Mesenteric fat pad (tissue), 1 donor: ENCODE results near the gene TARM1. TPM values are rescaled to one million over a fixed set of nuclear protein-coding genes. Genes with fewer than 3 reads are reported as not detected.
A peak's percentile ranks its signal among the peaks of the same experiment; 100 is the strongest.

ENCODE experiments used
- DNase-seq: peaks from one replicate; pipeline ENCODE4 v3.0.0-alpha.2; 2020; ENCODE audit warnings: low spot score
- long read RNA-seq: library from polyadenylated mRNA; unstranded; transcript quantifications from one replicate; pipeline ENCODE4 v2.0.0, GENCODE V29; 2020
- total RNA-seq: library from RNA; stranded (reverse); fragmentation: NEBNext Ultra II Directional; extraction: Animal tissue kit (Norgen Biotek cat#: 25700); gene quantifications from one replicate; pipeline ENCODE4 v1.2.1, GENCODE V29; 2021
- donor health status: DM: yes; HTN: yes; CAD: no.

Gene TARM1
- total RNA-seq: not detected
- long read RNA-seq: 0 reads

DNA sequence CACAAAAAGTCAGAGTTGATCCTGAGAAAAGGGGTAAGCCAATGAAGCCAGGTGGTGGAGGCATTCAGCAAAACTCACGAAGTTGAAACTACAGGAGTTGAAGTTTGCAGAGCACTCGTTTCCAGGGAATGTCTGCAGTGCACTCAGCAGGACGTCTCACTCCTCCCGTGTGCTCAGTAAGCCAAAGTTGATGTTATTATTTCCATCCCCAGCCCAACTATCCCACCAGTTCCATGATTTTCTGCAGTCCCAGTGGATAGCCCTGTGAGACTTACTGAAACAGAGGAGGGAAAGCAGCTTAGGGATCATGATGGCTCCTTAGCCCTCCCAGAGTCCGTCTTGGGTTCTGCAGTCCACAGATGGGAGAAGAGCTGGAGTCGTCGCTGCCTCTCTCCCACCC, at the start of gene TARM1:
Gene TARM1 (minus strand): TSS at position 334 of the 400 bp plus-strand sequence. CDS start 25 bp downstream, at position 309.
- no peak for DNase-seq

DNA sequence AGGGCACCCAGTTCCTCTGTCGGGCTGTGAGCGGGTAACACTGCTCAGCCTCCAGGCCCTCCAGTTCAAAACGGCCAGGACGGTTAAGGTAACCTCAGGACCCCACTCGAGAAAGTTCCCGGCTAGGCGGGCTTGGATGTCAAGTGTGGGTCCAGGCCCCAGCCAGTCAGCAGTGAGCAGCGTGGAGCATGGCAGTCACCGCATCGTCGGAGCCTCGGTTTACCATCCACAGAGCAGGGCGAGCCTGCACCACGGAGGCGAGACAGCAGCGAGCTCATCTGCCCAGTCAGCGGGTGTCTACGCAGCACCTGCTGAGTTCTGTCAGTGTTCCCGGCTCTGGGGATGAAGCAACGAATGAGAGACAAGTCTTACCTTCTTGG, 48.4 kb upstream of the TARM1 start:
- DNase-seq: no peak

DNA sequence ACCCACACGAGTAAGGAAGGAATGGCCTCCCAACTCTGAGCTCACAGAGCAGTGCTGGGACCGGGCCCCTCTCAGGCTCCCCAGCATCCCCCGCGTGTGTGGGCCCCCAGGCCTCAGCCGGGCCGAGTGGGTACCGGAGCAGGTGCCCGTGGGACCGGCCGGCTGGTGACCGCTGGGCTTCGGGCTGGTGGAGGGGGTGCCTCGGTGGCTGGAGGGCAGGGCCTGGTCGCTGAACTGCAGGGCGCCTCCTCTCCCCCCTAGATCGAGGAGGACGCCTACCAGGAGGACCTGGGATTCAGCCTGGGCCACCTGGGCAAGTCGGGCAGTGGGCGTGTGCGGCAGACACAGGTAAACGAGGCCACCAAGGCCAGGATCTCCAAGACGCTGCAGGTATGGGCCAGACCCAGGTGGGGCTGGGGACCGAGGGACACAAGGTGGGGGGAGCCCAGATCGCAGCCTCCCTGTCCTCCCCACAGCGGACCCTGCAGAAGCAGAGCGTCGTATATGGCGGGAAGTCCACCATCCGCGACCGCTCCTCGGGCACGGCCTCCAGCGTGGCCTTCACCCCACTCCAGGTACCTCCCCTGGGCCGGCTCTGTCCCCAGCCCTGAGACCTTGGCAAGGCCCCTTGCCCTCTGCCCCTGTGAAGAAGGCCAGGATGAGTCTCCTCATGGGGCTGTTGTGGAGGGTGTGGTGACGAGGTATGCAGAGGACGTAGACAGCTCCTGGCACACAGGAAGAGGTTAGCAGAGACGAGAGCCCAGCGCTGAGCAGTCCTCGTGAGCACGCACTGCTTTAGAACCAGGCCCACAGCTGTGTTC, 47.8 kb upstream of the TARM1 start:
- no peak for DNase-seq

DNA sequence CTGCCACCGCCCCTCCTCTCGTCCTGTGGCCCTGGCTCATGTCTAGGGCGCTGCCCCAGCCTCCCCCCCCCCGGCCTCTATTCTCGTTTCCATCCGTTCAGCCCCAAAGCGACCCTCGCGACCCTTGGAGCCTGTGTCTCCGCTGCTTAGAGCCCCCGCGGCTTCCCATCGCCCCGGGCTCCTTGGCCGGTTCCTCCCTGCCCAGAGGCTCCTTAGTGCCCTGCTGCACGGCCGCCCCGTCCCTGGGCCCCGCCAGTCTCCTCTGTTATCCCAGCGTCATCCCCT, 47.2 kb upstream of the TARM1 start:
- DNase-seq: no peak

DNA sequence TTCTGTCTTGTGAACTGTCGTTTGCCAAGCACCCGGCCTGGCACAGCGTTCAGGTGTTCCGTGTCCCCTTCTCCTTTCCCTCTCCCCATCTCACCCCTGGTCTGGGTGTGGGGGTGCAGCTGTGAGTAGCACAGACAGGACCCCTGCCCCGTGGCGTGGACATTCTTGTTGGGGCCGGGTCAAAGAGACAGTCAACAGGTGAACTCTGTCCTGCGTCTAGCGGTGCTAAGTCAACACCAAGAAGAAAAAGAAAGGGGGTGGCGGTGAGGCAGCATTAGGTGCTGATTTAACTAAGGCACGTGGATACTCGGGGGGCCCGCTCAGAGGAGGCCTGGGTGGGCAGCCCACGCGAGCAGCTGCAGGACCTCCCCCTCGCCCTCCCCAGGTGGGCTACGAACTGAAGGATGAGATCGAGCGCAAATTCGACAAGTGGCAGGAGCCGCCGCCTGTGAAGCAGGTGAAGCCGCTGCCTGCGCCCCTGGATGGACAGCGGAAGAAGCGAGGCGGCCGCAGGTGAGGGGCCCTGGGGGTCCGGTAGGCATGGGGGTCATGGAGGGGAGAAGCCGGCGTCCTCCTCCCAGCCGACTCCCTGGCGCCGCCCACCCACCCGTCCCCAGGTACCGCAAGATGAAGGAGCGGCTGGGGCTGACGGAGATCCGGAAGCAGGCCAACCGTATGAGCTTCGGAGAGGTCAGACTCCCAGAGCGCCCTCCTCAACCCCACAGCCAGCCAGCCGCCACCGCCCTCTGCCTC, 46.7 kb upstream of the TARM1 start:
- DNase-seq: no peak

DNA sequence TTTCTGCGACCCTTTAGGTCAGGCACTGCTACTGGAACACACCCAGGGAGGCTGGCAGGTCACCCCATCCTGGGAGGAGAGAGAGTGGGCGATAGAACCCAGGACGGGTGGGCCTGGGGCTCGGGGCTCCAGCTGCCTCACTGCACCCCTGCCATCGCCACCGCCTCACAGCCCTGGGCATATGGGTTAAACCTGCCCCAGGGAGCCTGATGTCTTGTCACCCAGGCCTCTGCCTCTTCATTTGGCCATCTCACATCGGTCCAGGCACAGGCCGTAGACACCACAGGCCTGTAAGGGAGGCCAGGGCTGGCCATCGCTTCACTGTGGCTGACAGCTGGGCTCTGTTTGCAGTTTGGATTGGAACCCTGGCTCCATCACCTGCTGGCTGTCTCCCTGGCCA, 44.5 kb upstream of the TARM1 start:
- no peak for DNase-seq

DNA sequence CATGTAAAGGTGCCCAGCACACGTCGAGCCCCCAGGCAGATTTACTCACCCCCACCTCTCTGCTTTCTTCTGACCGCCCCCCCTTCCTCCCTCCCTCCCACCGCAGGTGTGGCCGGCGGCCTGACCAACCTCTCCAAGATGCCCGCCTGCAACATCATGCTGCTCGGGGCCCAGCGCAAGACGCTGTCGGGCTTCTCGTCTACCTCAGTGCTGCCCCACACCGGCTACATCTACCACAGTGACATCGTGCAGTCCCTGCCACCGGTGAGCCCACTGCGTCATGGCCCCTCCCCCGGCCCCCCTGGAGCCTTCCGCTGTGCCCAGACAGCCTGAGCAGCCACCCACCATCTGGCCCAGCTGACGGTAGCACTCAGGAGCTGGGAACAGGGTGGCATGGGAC, 43.2 kb upstream of the TARM1 start:
- DNase-seq: no peak

DNA sequence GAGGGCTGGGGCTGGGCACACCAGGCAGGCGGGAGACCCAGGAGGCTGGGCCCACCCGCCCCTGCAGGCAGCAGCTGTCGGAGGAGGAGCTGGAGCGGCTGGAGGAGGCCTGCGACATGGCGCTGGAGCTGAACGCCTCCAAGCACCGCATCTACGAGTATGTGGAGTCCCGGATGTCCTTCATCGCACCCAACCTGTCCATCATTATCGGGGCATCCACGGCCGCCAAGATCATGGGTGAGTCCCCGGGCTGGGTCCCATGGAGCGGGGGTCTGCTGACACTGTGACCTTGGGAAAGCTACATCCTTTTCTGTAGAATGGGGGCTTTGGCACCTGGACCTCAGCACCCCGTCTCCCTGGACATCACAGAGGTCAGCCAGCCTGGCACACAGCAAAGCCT, 42.5 kb upstream of the TARM1 start:
- no peak for DNase-seq

DNA sequence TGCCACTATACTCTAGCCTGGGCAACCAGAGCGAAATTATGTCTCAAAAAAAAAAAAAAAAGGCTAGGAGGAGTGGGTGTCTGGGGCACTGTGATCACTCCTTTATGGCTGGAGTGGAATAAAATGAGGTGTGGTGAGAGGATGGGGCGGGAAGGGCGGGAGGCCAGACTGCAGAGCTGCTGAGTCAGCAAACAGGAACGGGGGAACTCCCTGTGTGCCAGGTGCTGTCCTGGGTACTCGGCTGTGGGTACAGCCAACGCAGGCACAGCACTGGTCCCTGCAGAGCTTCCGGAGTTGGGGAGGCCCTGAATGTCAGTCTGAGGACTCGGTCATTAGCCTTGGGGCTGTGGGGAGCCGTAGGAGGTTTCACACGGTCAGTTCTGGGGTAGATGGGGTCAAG, 40.1 kb upstream of the TARM1 start:
- no peak for DNase-seq

DNA sequence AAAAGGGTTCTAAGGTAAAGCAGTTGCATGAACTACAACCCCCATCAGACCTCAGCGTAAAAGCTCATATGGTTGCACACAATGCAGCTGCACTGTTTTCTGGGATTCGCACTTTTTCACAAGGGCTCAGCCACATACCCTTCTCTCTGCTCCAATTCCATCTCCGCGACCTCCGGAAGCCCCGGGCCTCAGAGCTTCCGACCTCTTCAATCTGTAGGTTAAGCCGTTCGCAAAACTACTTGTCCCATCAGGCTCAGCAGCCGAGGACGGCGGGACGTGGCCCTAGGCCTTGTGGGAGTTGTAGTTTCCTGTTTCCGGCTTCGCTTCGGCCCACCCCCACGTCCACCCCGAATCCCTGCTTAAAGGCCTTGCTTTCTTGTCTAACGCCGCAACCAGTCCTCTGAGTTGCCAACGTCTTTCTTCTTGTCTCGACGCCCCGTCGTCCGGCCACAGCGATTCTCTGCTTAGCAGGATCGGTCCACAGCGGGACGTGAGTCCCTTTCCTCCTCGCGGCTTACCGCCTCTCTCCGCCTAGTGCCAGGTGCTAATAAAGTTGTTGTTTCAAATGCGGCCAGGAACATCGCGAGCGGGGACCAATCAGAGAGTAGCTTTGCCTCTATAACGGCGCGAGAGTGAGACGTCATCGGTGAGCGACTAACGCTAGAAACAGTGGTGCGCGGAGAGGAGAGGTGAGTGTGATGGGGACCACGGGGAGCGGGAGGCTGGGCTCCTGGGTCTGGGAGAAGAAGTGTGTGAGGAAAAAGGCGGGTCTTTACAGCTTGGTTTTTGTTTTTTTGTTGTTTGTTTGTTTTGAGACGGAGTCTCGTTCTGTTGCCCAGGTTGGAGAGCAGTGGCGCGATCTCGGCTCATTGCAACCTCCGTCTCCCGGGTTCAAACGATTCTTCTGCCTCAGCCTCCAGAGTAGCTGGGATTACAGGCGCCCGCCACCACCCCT, 34.2 kb upstream of the TARM1 start, which contains the start of the genes PRPF31 and TFPT:
Gene PRPF31 (plus strand): TSS at position 646 of the 955 bp plus-strand sequence. CDS start 2,525 bp downstream, outside the sequence.
Gene TFPT (minus strand): TSS at position 549 of the 955 bp plus-strand sequence. CDS start 388 bp downstream, at position 161.
- DNase-seq: peak; percentile 97

DNA sequence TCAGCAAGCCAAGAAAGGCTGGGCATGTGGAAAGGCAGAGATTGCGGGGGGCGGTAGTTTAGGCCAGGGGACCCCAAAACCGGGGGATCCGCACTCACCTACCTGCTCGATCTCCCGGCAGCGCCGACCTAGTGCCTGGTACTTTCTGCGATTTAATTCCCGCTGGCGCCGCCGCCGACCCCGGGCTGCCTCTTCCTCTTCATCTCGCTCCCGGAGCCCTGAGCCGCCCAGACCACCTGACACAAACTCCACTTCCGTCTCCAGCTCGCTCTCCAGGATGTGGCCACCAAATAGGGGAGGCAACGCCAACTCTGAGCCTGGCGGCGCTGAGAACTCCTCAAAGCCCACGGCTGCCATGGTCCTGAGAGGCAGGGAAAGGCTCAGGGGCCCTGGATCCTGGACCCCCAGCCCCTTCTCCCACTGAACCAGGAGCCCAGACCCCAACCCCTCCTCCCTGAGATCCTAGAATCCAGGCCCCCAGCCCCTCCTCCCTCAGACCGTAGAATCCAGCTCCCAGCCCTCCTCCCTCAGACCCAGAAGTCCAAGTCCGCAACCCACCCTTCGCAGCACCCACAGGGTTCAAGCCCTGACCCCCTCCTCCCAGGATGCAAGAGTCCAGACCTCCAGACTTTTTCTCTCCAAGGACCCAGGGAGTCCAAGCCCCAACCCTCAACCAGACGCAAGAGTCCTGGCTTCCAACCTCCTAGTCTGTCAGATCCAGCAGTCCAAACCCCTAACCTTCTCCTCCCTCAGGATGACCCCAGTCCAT, 33.4 kb upstream of the TARM1 start:
- DNase-seq: no peak

DNA sequence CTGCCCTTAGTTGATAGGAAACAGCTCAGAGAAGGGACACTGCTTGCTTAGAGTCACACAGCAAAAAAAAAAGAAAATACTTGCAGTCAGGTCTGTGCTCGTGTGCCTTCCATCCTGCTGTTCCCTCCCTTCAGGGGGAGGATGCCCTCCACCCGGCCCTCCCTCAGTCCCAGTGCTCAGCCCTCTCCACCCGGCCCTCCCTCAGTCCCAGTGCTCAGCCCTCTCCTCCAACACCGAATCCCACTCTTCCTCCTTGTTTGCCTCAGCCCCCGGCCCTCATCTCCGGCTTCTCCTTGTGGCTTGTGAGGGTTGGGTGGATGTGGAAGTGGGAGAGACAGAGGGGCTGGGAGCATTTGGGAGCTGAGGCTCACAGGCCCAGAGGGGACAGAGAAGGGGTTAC, 28.5 kb upstream of the TARM1 start:
- no peak for DNase-seq

DNA sequence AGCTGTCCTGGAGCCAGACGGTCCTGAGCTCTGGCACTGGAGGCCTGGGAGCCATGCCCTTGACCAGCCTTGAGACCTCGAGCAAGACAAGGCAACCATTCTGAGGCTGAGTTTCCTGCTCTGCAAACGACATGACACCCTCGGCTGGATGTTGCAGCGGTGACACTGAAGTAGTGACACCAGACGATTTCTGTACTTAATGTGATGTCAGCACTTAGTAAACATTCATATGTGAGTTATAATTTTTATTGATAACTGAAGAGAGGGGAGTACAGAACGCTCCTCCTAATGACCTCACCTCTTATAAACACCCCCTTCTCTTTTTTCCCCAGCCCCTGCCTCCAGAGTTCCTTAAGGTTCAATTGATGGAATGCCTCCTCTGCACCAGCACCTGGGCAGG, 27.3 kb upstream of the TARM1 start:
- DNase-seq: no peak

DNA sequence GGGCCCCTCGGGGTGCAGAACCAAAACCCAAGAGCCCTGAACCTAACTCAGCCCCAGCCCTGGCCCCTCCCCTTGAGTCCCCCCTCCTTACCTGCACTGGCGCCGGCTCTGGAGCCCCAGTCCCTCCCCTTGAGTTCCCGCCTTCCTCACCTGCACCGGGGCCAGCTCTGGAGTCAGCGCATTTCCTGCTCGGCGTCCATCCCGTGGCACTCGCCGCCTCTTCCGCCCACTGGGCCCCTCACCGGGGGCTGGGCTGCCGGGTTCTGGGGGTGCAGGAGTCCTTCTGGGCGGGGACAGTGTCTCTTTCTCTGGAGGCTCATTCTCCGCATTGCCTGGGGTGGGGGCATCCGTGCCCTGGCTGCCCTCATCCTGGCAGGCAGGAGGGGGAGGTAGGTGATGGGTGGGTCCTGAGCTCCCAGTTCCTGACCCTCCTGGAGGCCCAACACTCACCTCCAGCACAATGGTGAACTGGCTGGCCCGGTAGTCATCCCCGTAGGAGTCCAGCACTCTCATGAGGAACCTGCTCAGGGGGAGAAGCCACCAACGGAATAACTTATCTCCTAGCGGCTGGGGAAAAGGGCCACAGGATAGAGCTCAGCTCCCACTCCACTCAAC, 26.8 kb upstream of the TARM1 start:
- DNase-seq: no peak

DNA sequence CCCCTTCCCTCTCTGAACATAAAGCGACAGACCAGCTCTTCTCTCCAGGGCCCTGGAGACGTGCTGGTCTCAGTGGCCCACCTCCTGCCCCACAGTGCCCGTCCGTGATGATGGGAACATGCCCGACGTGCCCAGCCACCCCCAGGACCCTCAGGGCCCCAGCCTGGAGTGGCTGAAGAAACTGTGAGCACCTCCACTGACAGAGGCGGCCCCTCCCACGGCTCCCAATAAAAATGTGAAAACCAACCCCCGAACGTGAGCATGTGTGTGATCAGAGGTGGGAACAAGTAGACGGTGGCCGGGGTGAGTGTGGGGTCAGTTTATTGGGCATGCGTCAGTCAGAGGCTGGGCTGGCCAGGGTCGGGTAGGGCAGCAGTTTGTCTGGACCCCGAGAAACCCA, 25.6 kb upstream of the TARM1 start:
- DNase-seq: no peak

DNA sequence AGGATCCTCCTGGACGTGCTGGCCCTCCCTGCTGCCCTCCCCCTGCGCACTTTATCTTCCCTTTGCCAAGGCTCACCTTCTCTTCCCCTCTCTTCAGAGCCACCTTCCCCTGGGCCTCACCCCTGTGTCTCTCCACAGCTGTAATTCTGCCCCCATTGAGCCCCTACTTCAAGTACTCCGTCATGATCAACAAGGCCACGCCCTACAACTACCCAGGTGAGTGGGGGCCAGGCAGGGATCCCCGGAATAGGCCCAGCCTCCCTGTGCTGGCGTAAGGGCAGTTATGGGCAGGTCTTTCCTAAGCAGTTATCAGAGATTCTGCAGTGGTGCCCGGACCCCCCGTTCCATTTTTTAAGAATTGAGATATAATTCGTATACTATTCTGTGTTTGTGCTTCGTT, 24.6 kb upstream of the TARM1 start:
- no peak for DNase-seq

DNA sequence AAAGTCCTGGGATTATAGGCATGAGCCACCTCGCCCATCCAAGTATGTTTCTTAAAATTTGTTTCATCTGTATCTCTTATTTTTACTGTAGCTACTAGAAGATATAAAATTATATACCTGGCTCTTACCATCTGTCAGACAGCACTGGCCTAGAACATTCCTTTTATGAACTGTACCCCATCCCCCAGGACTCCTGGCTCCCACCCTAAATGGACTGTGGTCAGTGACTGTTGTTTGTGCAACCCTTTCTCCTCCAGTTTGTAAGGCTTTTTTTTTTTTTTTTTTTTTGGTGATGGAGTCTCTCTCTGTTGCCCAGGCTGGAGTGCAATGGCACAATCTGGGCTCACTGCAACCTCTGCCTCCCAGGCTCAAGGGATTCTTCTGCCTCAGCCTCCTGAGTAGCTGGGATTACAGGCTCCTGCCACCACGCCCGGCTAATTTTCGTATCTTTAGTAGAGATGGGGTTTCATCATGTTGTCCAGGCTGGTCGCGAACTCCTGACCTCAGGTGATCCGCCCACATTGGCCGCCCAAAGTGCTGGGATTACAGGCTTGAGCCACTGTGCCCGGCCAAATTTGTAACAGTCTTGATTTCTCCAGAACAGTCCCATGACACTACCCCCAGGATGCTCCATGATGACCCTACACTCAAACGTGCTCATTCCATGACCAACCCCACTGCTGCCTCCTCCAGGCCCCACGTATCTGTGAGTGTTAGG, 24.0 kb upstream of the TARM1 start:
- DNase-seq: no peak

DNA sequence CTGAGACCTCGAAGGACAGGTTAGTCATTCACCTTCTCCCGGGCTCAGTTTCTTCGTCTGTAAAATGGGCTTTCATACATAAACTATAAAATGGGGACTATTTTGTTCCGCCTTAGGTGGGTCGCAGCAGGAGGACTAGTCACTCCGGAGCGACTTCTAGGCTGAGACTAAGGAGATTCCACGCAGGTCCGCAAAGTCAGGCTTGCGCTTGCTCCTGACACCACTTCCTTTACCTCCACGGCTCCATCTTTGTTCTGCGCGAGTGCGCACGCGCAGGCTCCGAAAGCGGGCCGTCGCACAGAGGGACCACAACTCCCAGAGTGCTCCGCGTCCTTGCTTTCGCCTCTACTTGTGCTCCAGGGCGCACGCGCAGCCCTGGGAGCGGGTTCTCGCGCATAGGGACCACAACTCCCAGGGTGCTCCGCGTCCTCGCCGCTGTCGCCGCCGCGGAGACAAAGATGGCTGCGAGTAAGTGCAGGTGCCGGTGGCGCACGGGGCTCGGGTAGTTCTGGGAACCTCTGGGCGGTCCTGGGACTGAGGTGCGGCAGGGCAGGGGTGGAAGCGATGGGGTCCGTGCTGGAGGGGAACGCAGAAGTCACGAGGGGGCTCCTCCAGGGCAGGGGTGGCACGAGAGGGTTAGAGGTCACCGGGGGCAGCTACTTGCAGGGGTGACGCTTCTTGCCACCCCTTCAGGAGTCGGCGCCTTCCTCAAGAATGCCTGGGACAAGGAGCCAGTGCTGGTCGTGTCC, 21.4 kb upstream of the TARM1 start, which contains the start of gene NDUFA3:
Gene NDUFA3 (plus strand): TSS at position 435 of the 749 bp plus-strand sequence. CDS start 24 bp downstream, at position 459.
- peak; percentile 98 for DNase-seq

DNA sequence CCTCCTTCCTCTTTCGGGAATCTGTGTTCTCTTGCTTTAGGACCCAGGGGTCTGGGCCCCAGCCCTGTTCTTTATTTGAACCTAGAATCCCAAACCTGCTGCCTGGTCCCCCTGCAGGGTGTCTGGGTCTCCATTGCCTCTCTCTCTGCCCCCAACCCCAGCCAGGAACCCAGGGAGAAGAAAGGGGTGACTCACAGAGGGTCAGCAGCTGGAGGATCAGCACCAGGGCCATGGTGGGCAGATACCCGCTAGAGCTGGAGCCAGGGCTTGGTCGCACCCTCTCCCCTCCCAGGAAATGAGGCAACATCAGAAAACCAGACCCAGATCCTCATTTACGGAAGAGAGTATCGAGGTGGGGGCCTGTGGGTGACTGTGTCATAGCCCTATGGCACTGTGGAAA, 19.4 kb upstream of the TARM1 start, which contains the start of gene OSCAR:
Gene OSCAR (minus strand): TSS at position 243 of the 400 bp plus-strand sequence. CDS start 11 bp downstream, at position 232.
- no peak for DNase-seq
